ENCODE measurements around the gene RNASET2. TPM values are rescaled to one million over a fixed set of nuclear protein-coding genes. Genes with fewer than 3 reads are reported as not detected.
A peak's percentile ranks its signal among the peaks of the same experiment; 100 is the strongest.

The RNASET2 gene
- total and polyA plus RNA-seq, 2 of the 13 experiments (the other 11 are each of a cell fraction or from before 2014, with no cell fraction given): 44.6 to 597 TPM

GRCh38 chr6:166998256-166999144 lies 42.1 kb upstream of the RNASET2 start (continued):
- TF ChIP-seq ZNF512 (CRISPR knock-in tag; IDR thresholded peaks at IDR 0.05): no peak
- no peak for TF ChIP-seq LRRFIP1 (CRISPR knock-in tag; conservative IDR thresholded peaks at IDR 0.05)
- TF ChIP-seq MAFF (IDR thresholded peaks at IDR 0.05; ENCODE audit: low read depth, low read length): no peak
- no peak for TF ChIP-seq HNRNPLL (IDR thresholded peaks at IDR 0.05; ENCODE audit: low read depth, low read length, poor library complexity, severe bottlenecking)
- TF ChIP-seq TEAD2 (CRISPR knock-in tag; IDR thresholded peaks at IDR 0.05): peak; percentile 74; the same call in 1 of the 2 replicates
- no peak; the same call in 1 of the 2 replicates for TF ChIP-seq JUND (CRISPR knock-in tag; IDR thresholded peaks at IDR 0.05)
- no peak for TF ChIP-seq ZNF33A (CRISPR knock-in tag; IDR thresholded peaks at IDR 0.05; ENCODE audit: borderline replicate concordance)
- TF ChIP-seq ZNF816 (CRISPR knock-in tag; IDR thresholded peaks at IDR 0.05; ENCODE audit: borderline replicate concordance): no peak
- 0 out of 2 replicates have a peak, but pooled peaks have one; percentile 9 for TF ChIP-seq EED (CRISPR knock-in tag; IDR thresholded peaks at IDR 0.05)
- TF ChIP-seq, protein P1, sequence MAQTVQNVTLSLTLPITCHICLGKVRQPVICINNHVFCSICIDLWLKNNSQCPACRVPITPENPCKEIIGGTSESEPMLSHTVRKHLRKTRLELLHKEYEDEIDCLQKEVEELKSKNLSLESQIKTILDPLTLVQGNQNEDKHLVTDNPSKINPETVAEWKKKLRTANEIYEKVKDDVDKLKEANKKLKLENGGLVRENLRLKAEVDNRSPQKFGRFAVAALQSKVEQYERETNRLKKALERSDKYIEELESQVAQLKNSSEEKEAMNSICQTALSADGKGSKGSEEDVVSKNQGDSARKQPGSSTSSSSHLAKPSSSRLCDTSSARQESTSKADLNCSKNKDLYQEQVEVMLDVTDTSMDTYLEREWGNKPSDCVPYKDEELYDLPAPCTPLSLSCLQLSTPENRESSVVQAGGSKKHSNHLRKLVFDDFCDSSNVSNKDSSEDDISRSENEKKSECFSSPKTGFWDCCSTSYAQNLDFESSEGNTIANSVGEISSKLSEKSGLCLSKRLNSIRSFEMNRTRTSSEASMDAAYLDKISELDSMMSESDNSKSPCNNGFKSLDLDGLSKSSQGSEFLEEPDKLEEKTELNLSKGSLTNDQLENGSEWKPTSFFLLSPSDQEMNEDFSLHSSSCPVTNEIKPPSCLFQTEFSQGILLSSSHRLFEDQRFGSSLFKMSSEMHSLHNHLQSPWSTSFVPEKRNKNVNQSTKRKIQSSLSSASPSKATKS (CRISPR knock-in tag; IDR thresholded peaks at IDR 0.05): no peak
- peak; percentile 60 for TF ChIP-seq RBFOX2 (IDR thresholded peaks at IDR 0.05; ENCODE audit: low read depth, low read length)
- peak; percentile 37; the same call in 1 of the 2 replicates for TF ChIP-seq FOXM1 (CRISPR knock-in tag; IDR thresholded peaks at IDR 0.05)
- 0 out of 2 replicates have a peak, but pooled peaks have one; percentile 47 for TF ChIP-seq PCBP1 (IDR thresholded peaks at IDR 0.05; ENCODE audit: borderline replicate concordance, low read depth, low read length)
- TF ChIP-seq MNT (IDR thresholded peaks at IDR 0.05): peak; percentile 54; the same call in 1 of the 2 replicates
- 0 out of 2 replicates have a peak, but pooled peaks have one; percentile 25 for TF ChIP-seq ZFYVE20 (CRISPR knock-in tag; IDR thresholded peaks at IDR 0.05; ENCODE audit: borderline replicate concordance, low read depth)
- 0 out of 2 replicates have a peak, but pooled peaks have one; percentile 9 for TF ChIP-seq TIGD3 (CRISPR knock-in tag; IDR thresholded peaks at IDR 0.05; ENCODE audit: borderline replicate concordance)

Data from HepG2 (cell line).